H9 (cell line): ENCODE measurements around the gene YWHAH. TPM values are rescaled to one million over a fixed set of nuclear protein-coding genes. Genes with fewer than 3 reads are reported as not detected.

Experiments used
- DNase-seq: peaks from one replicate; pipeline ENCODE4 v3.0.0-alpha.2; 2017
- H2AFZ ChIP-seq: one replicate; pipeline ENCODE4 v1.6.1; 2013; ENCODE audit warnings: mild to moderate bottlenecking, low read length, control low read depth, moderate library complexity
- H2AK5ac ChIP-seq: 2 replicates; pipeline ENCODE4 v1.6.1; 2013; ENCODE audit warnings: low read length, control low read depth, mixed read lengths; ENCODE audit not compliant: insufficient read length
- H2BK120ac ChIP-seq: one replicate; pipeline ENCODE4 v1.6.1; 2013; ENCODE audit warnings: low read depth, mild to moderate bottlenecking, low read length, control low read depth, inconsistent platforms; ENCODE audit not compliant: poor library complexity, severe bottlenecking
- H2BK12ac ChIP-seq: 2 replicates; pipeline ENCODE4 v1.6.1; 2013; ENCODE audit warnings: low read length, control low read depth, mixed read lengths, low read depth; ENCODE audit not compliant: insufficient read length
- H2BK15ac ChIP-seq: 2 replicates; pipeline ENCODE4 v1.6.1; 2013; ENCODE audit warnings: low read depth, low read length, control low read depth
- H2BK20ac ChIP-seq: one replicate; pipeline ENCODE4 v1.6.1; 2013; ENCODE audit warnings: low read depth, mild to moderate bottlenecking, low read length, control low read depth, inconsistent platforms; ENCODE audit not compliant: poor library complexity, severe bottlenecking
- H2BK5ac ChIP-seq: 2 replicates; pipeline ENCODE4 v1.6.1; 2013; ENCODE audit warnings: low read length, control low read depth, mixed read lengths; ENCODE audit not compliant: insufficient read length
- H3K14ac ChIP-seq: 2 replicates; pipeline ENCODE4 v1.6.1; 2013; ENCODE audit warnings: low read length, control low read depth; ENCODE audit not compliant: insufficient read depth
- H3K18ac ChIP-seq: 2 replicates; pipeline ENCODE4 v1.6.1; 2013; ENCODE audit warnings: low read depth, mild to moderate bottlenecking, mixed read lengths, low read length, control low read depth; ENCODE audit not compliant: insufficient read length
- H3K23ac ChIP-seq: 2 replicates; pipeline ENCODE4 v1.6.1; 2013; ENCODE audit warnings: low read length, control low read depth, mixed read lengths, low read depth; ENCODE audit not compliant: insufficient read length
- H3K23me2 ChIP-seq: 2 replicates; pipeline ENCODE4 v1.6.1; 2013; ENCODE audit warnings: low read depth, mild to moderate bottlenecking, mixed read lengths, low read length, control low read depth; ENCODE audit not compliant: insufficient read length, poor library complexity, severe bottlenecking
- H3K27ac ChIP-seq: 2 replicates; pipeline ENCODE4 v1.5.1; 2013; ENCODE audit warnings: low read length, control low read depth, mixed read lengths, low read depth; ENCODE audit not compliant: insufficient read length
- H3K27me3 ChIP-seq: 2 replicates; pipeline ENCODE4 v1.6.1; 2013; ENCODE audit warnings: low read length, control low read depth, inconsistent platforms; ENCODE audit not compliant: insufficient read depth
- H3K4ac ChIP-seq: 2 replicates; pipeline ENCODE4 v1.6.1; 2013; ENCODE audit warnings: low read depth, mild to moderate bottlenecking, control low read depth, inconsistent platforms, low read length, moderate library complexity
- H3K4me1 ChIP-seq: 2 replicates; pipeline ENCODE4 v1.6.1; 2013; ENCODE audit warnings: low read length, control low read depth, inconsistent platforms; ENCODE audit not compliant: insufficient read depth
- H3K4me2 ChIP-seq: 2 replicates; pipeline ENCODE4 v1.6.1; 2013; ENCODE audit warnings: low read length, control low read depth, mixed read lengths; ENCODE audit not compliant: insufficient read length, insufficient read depth
- H3K56ac ChIP-seq: 2 replicates; pipeline ENCODE4 v1.6.1; 2013; ENCODE audit warnings: low read depth, mild to moderate bottlenecking, mixed read lengths, low read length, control low read depth; ENCODE audit not compliant: insufficient read length
- H3K79me1 ChIP-seq: 2 replicates; pipeline ENCODE4 v1.6.1; 2013; ENCODE audit warnings: low read depth, mild to moderate bottlenecking, moderate library complexity, low read length, control low read depth, inconsistent platforms; ENCODE audit not compliant: insufficient read depth, poor library complexity, severe bottlenecking
- H3K79me2 ChIP-seq: 2 replicates; pipeline ENCODE4 v1.6.1; 2013; ENCODE audit warnings: low read length, control low read depth, inconsistent platforms; ENCODE audit not compliant: insufficient read depth
- H3K9ac ChIP-seq: 2 replicates; pipeline ENCODE4 v1.6.1; 2013; ENCODE audit warnings: low read length, control low read depth, mixed read lengths; ENCODE audit not compliant: insufficient read length; ENCODE audit errors: extremely low read depth
- H3K9me3 ChIP-seq: one replicate; pipeline ENCODE4 v1.6.1; 2013; ENCODE audit warnings: low read depth, low read length, inconsistent platforms; ENCODE audit not compliant: control insufficient read depth
- H3T11ph ChIP-seq: one replicate; pipeline ENCODE4 v1.6.1; 2013; ENCODE audit warnings: mild to moderate bottlenecking, low read length, control low read depth, inconsistent platforms
- H4K20me1 ChIP-seq: one replicate; pipeline ENCODE4 v1.6.1; 2013; ENCODE audit not compliant: control insufficient read depth, insufficient read length, insufficient read depth
- H4K5ac ChIP-seq: 2 replicates; pipeline ENCODE4 v1.6.1; 2013; ENCODE audit warnings: low read depth, mild to moderate bottlenecking, mixed read lengths, low read length, control low read depth; ENCODE audit not compliant: insufficient read length
- H4K8ac ChIP-seq: replicated peaks from 2 replicates; pipeline ENCODE4 v1.6.1; 2013; ENCODE audit warnings: low read length, control low read depth, mixed read lengths, low read depth; ENCODE audit not compliant: insufficient read length
- H4K91ac ChIP-seq: 2 replicates; pipeline ENCODE4 v1.6.1; 2013; ENCODE audit warnings: low read depth, mild to moderate bottlenecking, moderate library complexity, mixed read lengths, low read length, control low read depth; ENCODE audit not compliant: insufficient read length
- H3K27ac Mint-ChIP-seq, 3 experiments: 2 replicates in 2 of 3; 3 replicates in 1 of 3; pipeline ENCODE4 v1.8.0; 2020 to 2021; ENCODE audit warnings: mixed read lengths in 3 of 3, mild to moderate bottlenecking in 1 of 3, moderate library complexity in 1 of 3
- H3K27me3 Mint-ChIP-seq: 2 replicates; pipeline ENCODE4 v1.8.0; 2021; ENCODE audit warnings: low read depth, mild to moderate bottlenecking, moderate library complexity, mixed read lengths
- H3K36me3 Mint-ChIP-seq, 3 experiments: 2 replicates in 2 of 3; 3 replicates in 1 of 3; pipeline ENCODE4 v1.8.0; 2020 to 2021; ENCODE audit warnings: low read depth in 3 of 3, mixed read lengths in 3 of 3; ENCODE audit not compliant: insufficient read depth in 1 of 3
- H3K4me1 Mint-ChIP-seq, 2 experiments: 2 replicates each; pipeline ENCODE4 v1.8.0; 2020; ENCODE audit warnings: mixed read lengths in 2 of 2
- H3K4me3 Mint-ChIP-seq, 2 experiments: 2 replicates in 1 of 2; 3 replicates in 1 of 2; pipeline ENCODE4 v1.8.0; 2020 to 2021; ENCODE audit warnings: mild to moderate bottlenecking in 2 of 2, mixed read lengths in 2 of 2, moderate library complexity in 1 of 2
- H3K9me3 Mint-ChIP-seq, 2 experiments: 2 replicates in 1 of 2; 3 replicates in 1 of 2; pipeline ENCODE4 v1.8.0; 2020; ENCODE audit warnings: mild to moderate bottlenecking in 2 of 2, mixed read lengths in 2 of 2, moderate library complexity in 1 of 2
- WGBS: extraction: QIAGEN DNeasy Blood & Tissue Kit; methylation state at CpG from one replicate; pipeline ENCODE4 v1.1.7; 2013; ENCODE audit warnings: missing lambda C conversion rate, low lambda C conversion rate, mixed read lengths; ENCODE audit not compliant: insufficient read length; ENCODE audit errors: extremely low coverage; 5-methylcytosine and 5-hydroxymethylcytosine counted together
- total RNA-seq: library from RNA; stranded (reverse); gene quantifications from 2 replicates; pipeline ENCODE4 v1.2.1, GENCODE V29; 2021
- TF ChIP-seq, protein P1 (sequence below): fragments of 200-600 bp; sonication (generic); conservative IDR thresholded peaks from 3 replicates; pipeline ENCODE4 v1.8.0; 2021; ENCODE audit warnings: antibody characterized with exemption, mild to moderate bottlenecking

The YWHAH gene
- total RNA-seq, 1 experiment from 2014 or later: 250 TPM

DNA sequence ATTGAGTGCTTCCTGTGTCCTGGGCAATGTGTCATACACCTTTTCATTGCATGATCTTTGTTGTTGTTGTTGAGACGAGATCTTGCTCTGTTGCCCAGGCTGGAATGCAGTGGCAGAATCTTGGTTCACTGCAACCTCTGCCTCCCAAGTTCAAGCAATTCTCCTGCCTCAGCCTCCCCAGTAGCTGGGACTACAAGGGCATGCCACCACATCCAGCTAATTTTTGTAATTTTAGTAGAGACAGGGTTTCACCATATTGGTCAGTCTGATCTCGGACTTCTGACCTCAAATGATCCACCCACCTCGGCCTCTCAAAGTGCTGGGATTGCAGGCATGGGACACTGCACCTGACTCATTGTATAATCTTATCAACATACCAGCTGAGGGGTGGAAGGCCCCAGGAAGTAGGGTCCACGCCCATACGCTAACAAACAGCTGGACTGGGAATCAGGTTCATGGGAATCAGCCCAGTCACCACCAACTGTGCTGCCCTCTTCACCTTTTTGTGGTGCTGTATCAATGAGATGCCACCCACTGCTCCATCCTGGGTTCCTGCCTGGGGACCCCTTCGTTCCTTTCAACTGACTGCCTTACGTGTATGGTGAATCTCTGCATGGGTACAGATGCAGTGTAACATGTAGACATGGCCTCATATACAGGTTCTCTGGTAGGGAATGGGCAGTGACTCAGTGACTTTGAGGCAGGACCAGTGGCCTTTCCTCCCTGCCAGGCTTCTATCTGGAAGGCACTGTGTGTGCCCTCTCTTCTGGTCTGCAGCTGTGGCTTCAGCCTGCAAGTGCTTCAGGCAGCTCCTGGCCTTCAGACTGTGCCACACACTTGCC is 32.5 kb upstream of the YWHAH start:
- no peak overlapping the region for H2BK120ac ChIP-seq
- no peak overlapping the region for H4K5ac ChIP-seq
- H2BK12ac ChIP-seq: no peak overlapping the region
- no peak overlapping the region for H4K91ac ChIP-seq
- H2AFZ ChIP-seq: no peak overlapping the region
- no peak overlapping the region for H3K27ac ChIP-seq
- Mint-ChIP-seq H3K27me3 (no peaks in the 10 kb centered on the region), H3K9me3 (no peaks in the 10 kb centered on the region), H3K36me3 (peaks cover 3 to 11% (median 11%) of the 10 kb centered on the region in 3 experiments; a peak in 6 of 7 replicates), H3K4me3 (no peak overlapping the region), H3K4me1 (peaks cover 0 to 5% of the 10 kb centered on the region in 2 experiments; a peak in 1 of 4 replicates), H3K27ac (peak overlapping the region in 1 of 3 experiments; percentile 79; a peak in 1 of 7 replicates)
- H3K9ac ChIP-seq: no peak overlapping the region
- no peak overlapping the region for H4K8ac ChIP-seq
- H3T11ph ChIP-seq: no peak overlapping the region
- no peaks in the 10 kb centered on the region; the same call in 1 of the 2 replicates for H3K4me1 ChIP-seq
- H2AK5ac ChIP-seq: no peak overlapping the region
- no peak overlapping the region for H2BK15ac ChIP-seq
- H3K27me3 ChIP-seq: no peaks in the 10 kb centered on the region
- H4K20me1 ChIP-seq: no peaks in the 10 kb centered on the region
- H2BK5ac ChIP-seq: no peak overlapping the region
- no peak overlapping the region for H3K4me2 ChIP-seq
- no peak overlapping the region for H3K18ac ChIP-seq
- TF ChIP-seq, protein P1, sequence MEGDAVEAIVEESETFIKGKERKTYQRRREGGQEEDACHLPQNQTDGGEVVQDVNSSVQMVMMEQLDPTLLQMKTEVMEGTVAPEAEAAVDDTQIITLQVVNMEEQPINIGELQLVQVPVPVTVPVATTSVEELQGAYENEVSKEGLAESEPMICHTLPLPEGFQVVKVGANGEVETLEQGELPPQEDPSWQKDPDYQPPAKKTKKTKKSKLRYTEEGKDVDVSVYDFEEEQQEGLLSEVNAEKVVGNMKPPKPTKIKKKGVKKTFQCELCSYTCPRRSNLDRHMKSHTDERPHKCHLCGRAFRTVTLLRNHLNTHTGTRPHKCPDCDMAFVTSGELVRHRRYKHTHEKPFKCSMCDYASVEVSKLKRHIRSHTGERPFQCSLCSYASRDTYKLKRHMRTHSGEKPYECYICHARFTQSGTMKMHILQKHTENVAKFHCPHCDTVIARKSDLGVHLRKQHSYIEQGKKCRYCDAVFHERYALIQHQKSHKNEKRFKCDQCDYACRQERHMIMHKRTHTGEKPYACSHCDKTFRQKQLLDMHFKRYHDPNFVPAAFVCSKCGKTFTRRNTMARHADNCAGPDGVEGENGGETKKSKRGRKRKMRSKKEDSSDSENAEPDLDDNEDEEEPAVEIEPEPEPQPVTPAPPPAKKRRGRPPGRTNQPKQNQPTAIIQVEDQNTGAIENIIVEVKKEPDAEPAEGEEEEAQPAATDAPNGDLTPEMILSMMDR: no peak
- no peak overlapping the region; the same call in 1 of the 2 replicates for H3K14ac ChIP-seq
- H3K4ac ChIP-seq: no peak overlapping the region
- no peak overlapping the region for H3K23ac ChIP-seq
- H2BK20ac ChIP-seq: no peak overlapping the region
- no peaks in the 10 kb centered on the region for H3K23me2 ChIP-seq
- H3K79me2 ChIP-seq: no peaks in the 10 kb centered on the region
- no peaks in the 10 kb centered on the region for H3K9me3 ChIP-seq
- H3K56ac ChIP-seq: no peak overlapping the region
- H3K79me1 ChIP-seq: no peaks in the 10 kb centered on the region
- no CpG with 5 or more reads among the region's 7 CpGs for WGBS
- DNase-seq: no peak
